ENCODE results near the gene RPS6KB2.
A peak's percentile ranks its signal among the peaks of the same experiment; 100 is the strongest.
"Not testable (repeated sequence)": the region's sequence is repeated elsewhere in the genome, so short reads cannot be mapped to it uniquely, and the experiment has no call there.

The RPS6KB2 gene

GRCh38 chr11:67411785-67412152, 16.5 kb upstream of the RPS6KB2 start:
- DNase-seq: no peak

GRCh38 chr11:67412495-67413179, 15.7 kb upstream of the RPS6KB2 start:
- no peak for DNase-seq

- DNase-seq: no peak
Measured at GRCh38 chr11:67413266-67413849, 14.9 kb upstream of the RPS6KB2 start.

GRCh38 chr11:67415501-67416304, 12.6 kb upstream of the RPS6KB2 start, which contains the start of gene CARNS1:
TSS of gene CARNS1 (plus strand) at chr11:67415678. CDS start at chr11:67416200, 522 bp downstream.
- DNase-seq: no peak

- DNase-seq: no peak
Measured at GRCh38 chr11:67416416-67417335, 11.6 kb upstream of the RPS6KB2 start.

GRCh38 chr11:67417425-67417824, 10.9 kb upstream of the RPS6KB2 start:
- no peak for DNase-seq

GRCh38 chr11:67418476-67419281, 9.6 kb upstream of the RPS6KB2 start:
- DNase-seq: no peak

- DNase-seq: no peak
Measured at GRCh38 chr11:67419325-67420049, 8.8 kb upstream of the RPS6KB2 start.

GRCh38 chr11:67420147-67420645, 8.1 kb upstream of the RPS6KB2 start:
- DNase-seq: no peak

- DNase-seq: peak; percentile 80 to 95
Measured at GRCh38 chr11:67420646-67421429, 7.5 kb upstream of the RPS6KB2 start.

GRCh38 chr11:67421430-67422031, 6.8 kb upstream of the RPS6KB2 start:
- no peak for DNase-seq

GRCh38 chr11:67422891-67423290, 5.4 kb upstream of the RPS6KB2 start:
- no peak for DNase-seq

- DNase-seq: no peak
Measured at GRCh38 chr11:67423466-67423865, 4.8 kb upstream of the RPS6KB2 start.

GRCh38 chr11:67423891-67424613, 4.2 kb upstream of the RPS6KB2 start:
- DNase-seq: no peak

GRCh38 chr11:67427364-67427859, 882 bp upstream of the RPS6KB2 start:
- DNase-seq: not testable (repeated sequence)

GRCh38 chr11:67429038-67429668, 859 bp downstream of the RPS6KB2 start:
- DNase-seq: no peak

GRCh38 chr11:67429722-67430121, 1.4 kb downstream of the RPS6KB2 start:
- no peak for DNase-seq
